T-cell (primary cell): ENCODE measurements around the gene PDE4B. TPM values are rescaled to one million over a fixed set of nuclear protein-coding genes. Genes with fewer than 3 reads are reported as not detected.

Experiments used
- ATAC-seq, 4 experiments: fragments of 200-7000 bp in 3 of 4; fragments of 150-1000 bp in 1 of 4; cut with Tn5 transposase; replicated peaks in 1 of 4; 1 replicate in 3 of 4; 2 replicates in 1 of 4; pipeline ENCODE4 v1.10.0; 2021; ENCODE audit warnings: moderate library complexity in 3 of 4, mild to moderate bottlenecking in 2 of 4, moderate number of reproducible peaks in 1 of 4
- CTCF ChIA-PET, 2 donors: fragments of 300-600 bp; sonication (Branson Sonifier 250); formaldehyde crosslinking; loops; one replicate each; lab custom pipeline; 2022; ENCODE audit warnings: antibody characterized with exemption in 2 of 2; lab: Charles Lee
- POLR2A ChIA-PET, 2 donors: fragments of 300-600 bp; sonication (Branson Sonifier 250); formaldehyde crosslinking; loops; one replicate each; lab custom pipeline; 2022; ENCODE audit warnings: antibody characterized with exemption in 2 of 2; lab: Charles Lee
- DNase-seq, 35 experiments: peaks; one replicate each; pipeline versions ENCODE4 v3.0.0 to v3.0.0-alpha.2; 2013 to 2023
- H3K27ac ChIP-seq: one replicate; pipeline ENCODE4 v1.5.1; 2013; ENCODE audit warnings: low read length
- H3K27me3 ChIP-seq, 2 experiments: replicated peaks in 1 of 2; 1 replicate in 1 of 2; 2 replicates in 1 of 2; pipeline versions ENCODE4 v1.6.1 to v1.7.0; 2013; ENCODE audit warnings: low read length in 1 of 2, mixed read lengths in 1 of 2; ENCODE audit not compliant: control insufficient read depth in 2 of 2, insufficient read depth in 2 of 2; ENCODE audit errors: extremely low read depth in 1 of 2
- H3K36me3 ChIP-seq, 2 donors: 1 replicate in 1 of 2; 2 replicates in 1 of 2; pipeline versions ENCODE4 v1.6.1 to v1.7.0; 2013; ENCODE audit warnings: low read length in 1 of 2; ENCODE audit not compliant: control insufficient read depth in 2 of 2, insufficient read depth in 1 of 2; ENCODE audit errors: extremely low read depth in 1 of 2
- H3K4me1 ChIP-seq, 2 experiments: 1 replicate in 1 of 2; 2 replicates in 1 of 2; pipeline versions ENCODE4 v1.6.1 to v1.7.0; 2013; ENCODE audit warnings: low read length in 2 of 2, mixed read lengths in 1 of 2; ENCODE audit not compliant: insufficient read depth in 2 of 2, control insufficient read depth in 1 of 2; ENCODE audit errors: extremely low read depth in 1 of 2
- H3K4me3 ChIP-seq, 2 donors: 1 replicate in 1 of 2; 2 replicates in 1 of 2; pipeline versions ENCODE4 v1.5.1 to v1.7.0; 2013; ENCODE audit warnings: mild to moderate bottlenecking in 2 of 2, low read length in 1 of 2, moderate library complexity in 1 of 2; ENCODE audit not compliant: control insufficient read depth in 1 of 2; ENCODE audit errors: extremely low read depth in 1 of 2
- H3K9me3 ChIP-seq: 2 replicates; pipeline ENCODE4 v1.7.0; 2013
- H3K27ac Mint-ChIP-seq, 2 donors: one replicate each; pipeline ENCODE4 v1.8.0; 2020 to 2021; ENCODE audit warnings: mild to moderate bottlenecking in 2 of 2, mixed read lengths in 2 of 2
- H3K27me3 Mint-ChIP-seq, 2 donors: one replicate each; pipeline ENCODE4 v1.8.0; 2021 to 2022; ENCODE audit warnings: mixed read lengths in 2 of 2
- H3K36me3 Mint-ChIP-seq: one replicate; pipeline ENCODE4 v1.8.0; 2021; ENCODE audit warnings: mixed read lengths
- H3K4me1 Mint-ChIP-seq, 3 donors: one replicate each; pipeline ENCODE4 v1.8.0; 2020 to 2022; ENCODE audit warnings: mixed read lengths in 3 of 3, mild to moderate bottlenecking in 1 of 3
- H3K4me3 Mint-ChIP-seq, 3 donors: one replicate each; pipeline ENCODE4 v1.8.0; 2020 to 2022; ENCODE audit warnings: mild to moderate bottlenecking in 3 of 3, mixed read lengths in 3 of 3, moderate library complexity in 3 of 3
- H3K9me3 Mint-ChIP-seq, 3 donors: one replicate each; pipeline ENCODE4 v1.8.0; 2020 to 2022; ENCODE audit warnings: mixed read lengths in 3 of 3
- WGBS: methylation state at CpG from one replicate; pipeline ENCODE4 v1.1.5; 2013; ENCODE audit warnings: missing lambda C conversion rate; ENCODE audit not compliant: insufficient coverage; 5-methylcytosine and 5-hydroxymethylcytosine counted together
- total RNA-seq, 35 experiments: library from RNA in 6 of 35; stranded (reverse) in 6 of 35; fragments of 120-200 nt in 1 of 35; gene quantifications; one replicate each; pipeline versions ENCODE4 v1.2.1 to v1.2.4 and lab custom pipeline; 2013 to 2026

Gene PDE4B
- total RNA-seq, 5 donors from 2014 or later (not counting 1 experiment from before 2014, with no cell fraction given), result 46.3 to 103 (median 54.1) TPM

DNA sequence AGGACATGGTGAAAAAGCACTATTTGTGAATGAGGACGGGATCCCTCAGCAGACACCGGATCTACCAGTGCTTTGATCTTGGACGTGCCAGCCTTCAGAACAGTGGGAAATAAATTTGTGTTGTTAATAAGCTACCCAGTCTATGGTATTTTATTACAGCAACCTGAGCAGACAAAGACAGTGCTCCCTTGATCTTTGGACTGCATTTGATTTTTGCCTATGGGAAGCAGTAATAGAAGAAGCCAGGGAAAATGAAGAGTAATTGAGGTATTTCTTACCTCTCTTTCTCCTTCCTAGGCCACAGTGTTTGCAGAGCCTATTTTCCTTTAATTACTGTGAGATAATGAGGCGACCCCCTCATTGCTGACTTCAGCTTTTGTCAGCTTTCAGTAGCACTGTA lies 87.9 kb downstream of the PDE4B start:
- 80% methylated on average over 4 of the region's 4 CpGs for WGBS
- no peak overlapping the region for H3K4me3 ChIP-seq
- Mint-ChIP-seq H3K36me3 (no peaks in the 10 kb centered on the region), H3K4me3 (no peak overlapping the region), H3K27me3 (no peaks in the 10 kb centered on the region), H3K9me3 (peaks cover 0 to 7% (median 0%) of the 10 kb centered on the region in 3 donors), H3K27ac (no peak overlapping the region), H3K4me1 (no peaks in the 10 kb centered on the region)
- no peak overlapping the region for H3K27ac ChIP-seq
- no peak for ATAC-seq
- no peaks in the 10 kb centered on the region for H3K36me3 ChIP-seq
- DNase-seq, result no peak
- H3K4me1 ChIP-seq, result no peaks in the 10 kb centered on the region
- CTCF ChIA-PET, result no interaction called here
- no peaks in the 10 kb centered on the region for H3K27me3 ChIP-seq
- POLR2A ChIA-PET, result no interaction called here
- no peaks in the 10 kb centered on the region for H3K9me3 ChIP-seq

DNA sequence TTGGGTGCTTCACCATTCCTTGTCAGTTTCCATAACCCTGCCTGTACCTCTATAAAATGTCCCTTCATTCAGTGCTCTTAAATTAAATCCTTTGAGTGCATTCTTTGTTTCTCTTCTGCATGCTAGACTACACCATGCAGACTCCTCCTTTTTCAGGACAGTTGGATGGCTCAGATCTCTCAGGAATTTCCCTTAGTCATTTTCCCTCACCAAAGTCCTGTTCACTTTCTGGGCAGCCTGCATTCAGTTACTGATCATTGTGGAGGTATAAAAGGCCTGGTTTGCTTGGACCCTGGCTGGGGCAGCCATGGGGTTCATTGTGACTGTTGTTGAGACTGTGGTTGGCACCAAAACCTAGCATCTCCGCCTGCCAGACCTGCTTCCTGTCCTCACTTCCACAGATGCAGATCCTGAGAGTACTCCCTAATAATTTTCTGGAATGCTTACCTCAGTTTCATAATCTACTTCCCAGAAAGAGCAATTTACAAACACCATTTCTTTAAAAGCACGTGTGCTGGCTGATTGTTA lies 88.4 kb downstream of the PDE4B start:
- Histone ChIP-seq H3K4me3 (no peak overlapping the region), H3K4me1 (no peaks in the 10 kb centered on the region), H3K27ac (no peak overlapping the region), H3K9me3 (no peaks in the 10 kb centered on the region), H3K27me3 (no peaks in the 10 kb centered on the region), H3K36me3 (no peaks in the 10 kb centered on the region)
- ATAC-seq (no peak), DNase-seq (no peak)
- no CpG with 5 or more reads among the region's 2 CpGs for WGBS
- ChIA-PET POLR2A (no interaction called here), CTCF (no interaction called here)
- Mint-ChIP-seq H3K27ac (no peak overlapping the region), H3K27me3 (no peaks in the 10 kb centered on the region), H3K4me3 (no peak overlapping the region), H3K36me3 (no peaks in the 10 kb centered on the region), H3K9me3 (peaks cover 0 to 7% (median 0%) of the 10 kb centered on the region in 3 donors), H3K4me1 (no peaks in the 10 kb centered on the region)

DNA sequence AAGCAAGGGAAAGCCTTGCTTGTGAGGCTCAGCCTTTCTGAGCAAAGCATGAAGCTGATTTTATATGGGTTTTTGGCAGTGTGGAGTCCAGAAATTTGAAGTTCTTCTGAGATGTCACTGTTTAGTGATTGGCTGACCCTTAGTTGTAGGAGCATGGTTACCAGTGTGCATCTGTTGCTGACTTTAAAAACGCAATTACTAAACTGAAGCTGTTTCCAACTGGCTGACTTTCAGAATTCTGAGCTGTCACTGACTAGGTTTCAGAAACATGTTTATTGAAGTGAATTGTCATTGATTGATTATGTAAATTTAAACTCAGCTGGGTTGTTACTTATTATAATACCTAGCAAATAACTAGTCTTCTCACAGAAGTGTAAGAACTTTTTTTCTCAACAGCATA lies 89.4 kb downstream of the PDE4B start:
- H3K4me1 Mint-ChIP-seq, result no peaks in the 10 kb centered on the region
- H3K27ac Mint-ChIP-seq, result no peak overlapping the region
- Histone ChIP-seq H3K4me1 (no peaks in the 10 kb centered on the region), H3K27ac (no peak overlapping the region), H3K27me3 (no peaks in the 10 kb centered on the region), H3K4me3 (no peak overlapping the region), H3K9me3 (no peaks in the 10 kb centered on the region), H3K36me3 (no peaks in the 10 kb centered on the region)
- H3K36me3 Mint-ChIP-seq, result no peaks in the 10 kb centered on the region
- peaks cover 0 to 7% (median 0%) of the 10 kb centered on the region in 3 donors for H3K9me3 Mint-ChIP-seq
- ChIA-PET POLR2A (no interaction called here), CTCF (no interaction called here)
- WGBS, result no CpG with 5 or more reads among the region's 1 CpG
- H3K27me3 Mint-ChIP-seq, result no peaks in the 10 kb centered on the region
- no peak for DNase-seq
- no peak overlapping the region for H3K4me3 Mint-ChIP-seq
- no peak for ATAC-seq

DNA sequence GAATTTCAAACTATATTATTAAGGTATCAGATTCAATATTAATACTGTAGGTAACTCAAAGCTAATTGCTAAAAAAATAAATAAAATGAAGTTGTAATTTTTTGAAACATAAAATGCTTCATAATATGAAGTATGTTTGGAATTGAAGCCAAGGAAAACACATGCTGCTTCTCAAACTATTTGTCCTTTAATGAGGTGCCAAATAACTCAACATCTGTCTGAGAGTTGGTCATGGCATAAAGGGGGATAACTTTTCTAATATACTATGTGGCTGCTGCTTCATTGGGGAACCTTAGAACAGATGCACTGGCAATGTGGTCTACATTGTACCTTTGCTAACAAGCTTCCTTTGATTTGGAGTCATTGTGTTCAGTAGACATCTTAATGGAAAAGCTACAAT lies 96.7 kb downstream of the PDE4B start:
- H3K9me3 Mint-ChIP-seq, result peaks cover 0 to 8% (median 0%) of the 10 kb centered on the region in 3 donors
- no peak for ATAC-seq
- CTCF ChIA-PET, result no interaction called here
- H3K27me3 ChIP-seq, result no peaks in the 10 kb centered on the region
- H3K4me1 Mint-ChIP-seq, result no peaks in the 10 kb centered on the region
- H3K36me3 ChIP-seq, result no peaks in the 10 kb centered on the region
- no peak for DNase-seq
- no peak overlapping the region for H3K27ac Mint-ChIP-seq
- H3K36me3 Mint-ChIP-seq, result no peaks in the 10 kb centered on the region
- H3K27ac ChIP-seq, result no peak overlapping the region
- no peak overlapping the region for H3K4me3 ChIP-seq
- H3K4me3 Mint-ChIP-seq, result no peak overlapping the region
- H3K4me1 ChIP-seq, result no peaks in the 10 kb centered on the region
- H3K27me3 Mint-ChIP-seq, result peaks cover 11 to 15% of the 10 kb centered on the region in 2 donors
- POLR2A ChIA-PET, result no interaction called here
- no peaks in the 10 kb centered on the region for H3K9me3 ChIP-seq

DNA sequence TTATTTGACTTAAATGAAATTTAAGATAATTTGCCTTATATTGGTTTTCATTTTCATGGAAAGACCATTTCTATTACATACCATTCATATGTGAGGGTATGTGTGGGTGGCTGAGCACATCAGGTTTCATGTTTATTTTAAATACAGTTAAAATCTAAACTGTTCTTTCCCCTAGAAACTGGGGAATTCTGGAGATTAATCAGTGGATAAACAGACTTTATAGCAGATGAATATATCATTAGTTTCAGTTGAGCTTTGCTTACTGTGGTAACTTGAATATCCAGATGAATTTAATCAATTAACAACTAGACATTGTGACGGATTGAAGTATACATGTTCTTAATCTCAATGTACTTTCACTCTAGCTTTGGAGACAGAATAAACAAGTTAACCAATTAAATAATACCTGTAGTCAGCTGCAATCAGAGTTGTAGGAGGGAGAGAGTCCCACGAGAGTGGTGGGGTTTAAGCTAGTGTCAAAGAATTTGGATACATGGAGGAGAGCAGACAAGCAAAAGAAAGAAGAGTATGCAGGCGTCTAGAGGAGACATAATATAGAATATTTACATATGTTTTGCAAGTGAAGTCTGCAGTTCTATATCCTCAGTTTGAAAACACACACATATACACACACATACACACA lies 97.6 kb downstream of the PDE4B start:
- ChIA-PET POLR2A (no interaction called here), CTCF (no interaction called here)
- H3K4me1 ChIP-seq, result no peaks in the 10 kb centered on the region
- no peak for DNase-seq
- H3K36me3 Mint-ChIP-seq, result no peaks in the 10 kb centered on the region
- no peak for ATAC-seq
- H3K9me3 Mint-ChIP-seq, result peaks cover 0 to 8% (median 0%) of the 10 kb centered on the region in 3 donors
- H3K36me3 ChIP-seq, result no peaks in the 10 kb centered on the region
- WGBS, result no CpG with 5 or more reads among the region's 3 CpGs
- H3K4me1 Mint-ChIP-seq, result no peaks in the 10 kb centered on the region
- H3K27ac Mint-ChIP-seq, result no peak overlapping the region
- H3K27me3 Mint-ChIP-seq, result peaks cover 11 to 19% of the 10 kb centered on the region in 2 donors
- no peak overlapping the region for H3K4me3 Mint-ChIP-seq
- no peak overlapping the region for H3K27ac ChIP-seq
- H3K9me3 ChIP-seq, result no peaks in the 10 kb centered on the region
- H3K27me3 ChIP-seq, result no peaks in the 10 kb centered on the region
- no peak overlapping the region for H3K4me3 ChIP-seq

DNA sequence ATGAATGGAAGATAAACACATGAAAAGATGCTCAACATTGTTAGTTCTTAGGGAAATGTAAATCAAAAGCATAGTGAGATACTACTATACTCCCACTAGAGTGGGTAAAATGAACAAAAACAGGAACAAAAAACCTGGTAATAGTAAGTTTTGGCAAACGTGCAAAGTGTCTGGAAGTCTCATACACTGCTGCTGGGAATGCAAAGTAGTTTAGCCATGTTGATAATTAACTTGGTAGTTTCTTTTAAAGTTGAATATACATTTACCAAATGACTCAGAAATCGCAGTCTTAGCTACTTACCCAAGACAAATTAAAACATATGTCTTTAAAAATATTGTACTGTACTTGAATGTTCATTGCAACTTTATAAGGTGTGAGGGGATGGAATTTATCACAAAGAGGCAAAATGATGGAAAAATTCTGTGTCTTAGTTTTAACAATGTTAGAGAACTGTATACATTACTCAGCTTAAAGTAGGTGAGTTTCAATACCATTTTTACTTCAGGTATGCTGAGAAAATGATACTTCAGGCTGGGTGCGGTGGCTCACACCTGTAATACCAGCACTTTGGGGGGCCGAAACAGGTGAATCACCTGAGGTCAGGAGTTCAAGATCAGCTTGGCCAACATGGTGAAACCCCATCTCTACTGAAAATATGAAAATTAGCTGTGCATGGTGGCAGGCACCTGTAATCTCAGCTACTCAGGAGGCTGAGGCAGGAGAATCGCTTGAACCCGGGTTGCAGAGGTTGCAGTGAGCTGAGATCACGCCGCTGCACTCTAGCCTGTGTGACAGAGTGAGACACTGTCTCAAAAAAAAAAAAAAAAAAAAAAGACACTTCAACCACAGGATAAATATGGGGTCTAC lies 102.3 kb downstream of the PDE4B start:
- Histone ChIP-seq H3K27me3 (no peaks in the 10 kb centered on the region), H3K4me3 (no peak overlapping the region), H3K36me3 (no peaks in the 10 kb centered on the region), H3K27ac (no peak overlapping the region), H3K9me3 (no peaks in the 10 kb centered on the region), H3K4me1 (no peaks in the 10 kb centered on the region)
- Mint-ChIP-seq H3K9me3 (peaks cover 0 to 3% (median 0%) of the 10 kb centered on the region in 3 donors), H3K4me3 (no peak overlapping the region), H3K27me3 (peaks cover 3 to 19% of the 10 kb centered on the region in 2 donors), H3K36me3 (no peaks in the 10 kb centered on the region), H3K27ac (no peak overlapping the region), H3K4me1 (no peaks in the 10 kb centered on the region)
- CTCF ChIA-PET, result no interaction called here
- no peak for DNase-seq
- 36% methylated on average over 2 of the region's 8 CpGs for WGBS
- no peak for ATAC-seq
- POLR2A ChIA-PET, result interaction anchor here in 1 of 2 donors (0.6 kb wide), 1 partner anchor 450 kb away, joined by 3 read pairs; no protein-coding TSS in a partner anchor
